ENCODE data around the gene RUNX2. TPM values are rescaled to one million over a fixed set of nuclear protein-coding genes. Genes with fewer than 3 reads are reported as not detected.

Gene RUNX2
- total and polyA plus RNA-seq, 2 of the 8 experiments (the other 6 are each of a cell fraction or from before 2014, with no cell fraction given), result 0.26 to 1.2 TPM

- Histone ChIP-seq H3K23ac (ENCODE audit: insufficient read length) (no peak overlapping the region), H3K4ac (replicated peaks; ENCODE audit: insufficient read length, low read depth, low read length) (no peak overlapping the region), H3K27ac (ENCODE audit: low read depth, low read length) (no peak overlapping the region), H4K20me1 (replicated peaks in 1 of 2; ENCODE audit: control insufficient read depth in 1 of 2, insufficient read depth in 2 of 2, low read length in 2 of 2) (no peaks in the 10 kb centered on the region), H3K4me2 (ENCODE audit: insufficient read depth in 1 of 2, low read depth in 2 of 2, low read length in 2 of 2) (no peak overlapping the region), H3K36me3 (ENCODE audit: control insufficient read depth in 2 of 4, insufficient read depth in 4 of 4, low read length in 3 of 4) (no peaks in the 10 kb centered on the region), H3K23me2 (ENCODE audit: low read depth, low read length) (no peaks in the 10 kb centered on the region), H2AK5ac (ENCODE audit: low read depth, low read length) (no peak overlapping the region), H3K4me1 (replicated peaks in 1 of 4; ENCODE audit: control insufficient read depth in 3 of 4, insufficient read depth in 4 of 4, low read length in 3 of 4) (peaks cover 2 to 15% (median 12%) of the 10 kb centered on the region in 4 experiments; a peak in 5 of 7 replicates), H3K9ac (replicated peaks in 1 of 4; ENCODE audit: extremely low read depth in 1 of 4, low read depth in 3 of 4, low read length in 3 of 4) (no peak overlapping the region), H3K79me1 (ENCODE audit: low read depth, low read length) (no peaks in the 10 kb centered on the region), H2BK5ac (ENCODE audit: low read depth, low read length) (no peak overlapping the region), H3K9me3 (ENCODE audit: insufficient read depth in 2 of 2, low read depth in 1 of 2, low read length in 1 of 2) (no peaks in the 10 kb centered on the region), H3K79me2 (ENCODE audit: control insufficient read depth in 1 of 2, insufficient read depth in 2 of 2, low read length in 2 of 2) (no peaks in the 10 kb centered on the region), H3K27me3 (replicated peaks in 1 of 4; ENCODE audit: control insufficient read depth in 3 of 4, extremely low read depth in 1 of 4, insufficient read depth in 3 of 4, low read length in 3 of 4) (no peaks in the 10 kb centered on the region), H4K5ac (ENCODE audit: insufficient read length, low read depth, low read length) (no peak overlapping the region), H3K56ac (replicated peaks; ENCODE audit: insufficient read length, low read depth, low read length) (no peak overlapping the region), H4K8ac (ENCODE audit: extremely low read depth, insufficient read depth, low read length) (no peak overlapping the region), H2BK15ac (ENCODE audit: low read length) (no peak overlapping the region), H3K4me3 (ENCODE audit: extremely low read depth in 1 of 4, insufficient read depth in 2 of 4, low read depth in 3 of 4, low read length in 4 of 4) (no peak overlapping the region), H2BK120ac (replicated peaks; ENCODE audit: low read depth, low read length) (no peak overlapping the region), H2BK20ac (ENCODE audit: low read length) (no peak overlapping the region), H3K18ac (ENCODE audit: extremely low read depth, low read length) (no peak overlapping the region), H3K14ac (ENCODE audit: insufficient read length) (no peak overlapping the region), H2AFZ (ENCODE audit: low read length) (0 out of 2 replicates have a peak overlapping the region, but pooled peaks have one; percentile 20), H2BK12ac (ENCODE audit: low read depth, low read length) (no peak overlapping the region), H4K91ac (replicated peaks; ENCODE audit: insufficient read length, low read length) (no peak overlapping the region)
- CTCF ChIA-PET (ENCODE audit: partially characterized antibody), result interaction anchor here (1.3 kb wide), 1 partner anchor 14 kb away, joined by 9 read pairs; no protein-coding TSS in a partner anchor
- POLR2A ChIA-PET (ENCODE audit: partially characterized antibody), result interaction anchor here (0.7 kb wide), 1 partner anchor 102 kb away, joined by 3 read pairs; no protein-coding TSS in a partner anchor
- no peak for DNase-seq (ENCODE audit: low read depth in 1 of 2, low spot score in 2 of 2)
- WGBS, 2 experiments (ENCODE audit: extremely low coverage in 1 of 2, insufficient coverage in 1 of 2, insufficient read length in 1 of 2, insufficient replicate concordance in 2 of 2, low coverage in 1 of 2, low lambda C conversion rate in 2 of 2, missing lambda C conversion rate in 1 of 2), result 93% methylated on average over 5 of the region's 5 CpGs; no CpG with 5 or more reads in 1 of the 2 experiments
- FAIRE-seq, result no peak
- TF ChIP-seq, protein P1, sequence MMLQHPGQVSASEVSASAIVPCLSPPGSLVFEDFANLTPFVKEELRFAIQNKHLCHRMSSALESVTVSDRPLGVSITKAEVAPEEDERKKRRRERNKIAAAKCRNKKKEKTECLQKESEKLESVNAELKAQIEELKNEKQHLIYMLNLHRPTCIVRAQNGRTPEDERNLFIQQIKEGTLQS (IDR thresholded peaks at IDR 0.05; ENCODE audit: insufficient read depth, low read depth, low read length), result no peak
- no peak for TF ChIP-seq NANOG (IDR thresholded peaks at IDR 0.05; ENCODE audit: insufficient read depth, low read depth, low read length, poor library complexity, severe bottlenecking)
- TF ChIP-seq CREB1 (IDR thresholded peaks at IDR 0.05), result no peak
- no peak for TF ChIP-seq HDAC6 (IDR thresholded peaks at IDR 0.05; ENCODE audit: low read depth, low read length)
- no peak for TF ChIP-seq YY1 (IDR thresholded peaks at IDR 0.05; ENCODE audit: low read depth, low read length)
- TF ChIP-seq RBBP5 (IDR thresholded peaks at IDR 0.05; ENCODE audit: borderline replicate concordance, low read depth, low read length), result no peak
- TF ChIP-seq TEAD4 (IDR thresholded peaks at IDR 0.05; ENCODE audit: low read depth, low read length), result no peak
- no peak for TF ChIP-seq TBP (IDR thresholded peaks at IDR 0.05; ENCODE audit: low read depth, low read length)
- TF ChIP-seq ZNF274 (IDR thresholded peaks at IDR 0.05; ENCODE audit: borderline replicate concordance, extremely low read depth, low read length), result no peak
- TF ChIP-seq SP4 (IDR thresholded peaks at IDR 0.05; ENCODE audit: low read length), result no peak
Observed at GRCh38 chr6:45514454-45515230, 186.5 kb downstream of the RUNX2 start.

Data from H1 (cell line).